GM13977 (cell line): ENCODE measurements around the gene JMJD1C.

Experiments used
- DNase-seq: peaks from one replicate; pipeline ENCODE4 v3.0.0; 2012; ENCODE audit warnings: low spot score
- in situ Hi-C: fragments of 300-500 bp; cut with MboI; formaldehyde crosslinking; loops from one replicate; pipeline ENCODE4 v1.12.0; 2022; ENCODE audit warnings: low sequenced_read_pairs, low pct_unique_long_range_greater_than_20kb, mixed read lengths, inconsistent platforms; ENCODE audit not compliant: unreplicated experiment
- TF ChIP-seq, protein P1 (sequence below): IDR thresholded peaks from 2 replicates; pipeline ENCODE4 v1.5.1; 2012; ENCODE audit warnings: mild to moderate bottlenecking, control low read depth; ENCODE audit not compliant: insufficient read depth; ENCODE audit errors: extremely low read depth, missing control alignments

Gene JMJD1C

DNA sequence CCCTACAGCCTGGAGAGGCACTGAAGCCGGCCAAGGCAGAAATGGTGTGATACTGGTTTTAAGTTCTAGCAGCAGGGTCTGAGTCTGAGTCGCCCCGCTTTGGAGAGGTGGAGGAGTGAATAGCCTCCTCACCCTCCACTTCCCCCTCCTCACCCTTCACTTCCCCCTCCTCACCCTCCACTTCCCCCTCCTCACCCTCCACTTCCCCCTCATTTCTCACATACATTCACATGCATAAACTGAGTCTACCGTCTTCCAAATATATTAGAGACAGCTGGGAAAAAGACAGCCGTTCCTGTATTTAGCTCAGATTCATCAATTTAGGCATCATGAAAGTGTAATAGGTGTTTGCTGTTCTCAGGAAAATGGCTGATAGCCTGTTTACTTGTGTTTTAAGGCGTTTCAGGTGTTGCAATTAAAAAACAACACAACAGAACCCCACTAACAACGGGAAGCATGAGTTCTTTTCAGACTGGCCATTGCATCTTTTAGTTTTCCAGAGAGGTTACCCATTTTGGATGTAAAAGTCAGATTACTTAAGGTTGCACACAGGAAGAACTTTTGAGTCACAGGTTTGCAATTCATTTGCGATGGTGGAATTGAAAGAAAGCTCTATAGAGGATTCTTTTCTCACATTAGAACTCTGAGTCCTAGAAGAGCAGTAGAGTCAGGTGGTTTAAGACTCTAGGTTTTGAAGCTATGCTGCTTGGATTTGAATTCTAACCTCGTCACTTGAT lies 331.8 kb downstream of the JMJD1C start:
- DNase-seq: peak; percentile 28
- in situ Hi-C loops: no loop called here
- TF ChIP-seq, protein P1, sequence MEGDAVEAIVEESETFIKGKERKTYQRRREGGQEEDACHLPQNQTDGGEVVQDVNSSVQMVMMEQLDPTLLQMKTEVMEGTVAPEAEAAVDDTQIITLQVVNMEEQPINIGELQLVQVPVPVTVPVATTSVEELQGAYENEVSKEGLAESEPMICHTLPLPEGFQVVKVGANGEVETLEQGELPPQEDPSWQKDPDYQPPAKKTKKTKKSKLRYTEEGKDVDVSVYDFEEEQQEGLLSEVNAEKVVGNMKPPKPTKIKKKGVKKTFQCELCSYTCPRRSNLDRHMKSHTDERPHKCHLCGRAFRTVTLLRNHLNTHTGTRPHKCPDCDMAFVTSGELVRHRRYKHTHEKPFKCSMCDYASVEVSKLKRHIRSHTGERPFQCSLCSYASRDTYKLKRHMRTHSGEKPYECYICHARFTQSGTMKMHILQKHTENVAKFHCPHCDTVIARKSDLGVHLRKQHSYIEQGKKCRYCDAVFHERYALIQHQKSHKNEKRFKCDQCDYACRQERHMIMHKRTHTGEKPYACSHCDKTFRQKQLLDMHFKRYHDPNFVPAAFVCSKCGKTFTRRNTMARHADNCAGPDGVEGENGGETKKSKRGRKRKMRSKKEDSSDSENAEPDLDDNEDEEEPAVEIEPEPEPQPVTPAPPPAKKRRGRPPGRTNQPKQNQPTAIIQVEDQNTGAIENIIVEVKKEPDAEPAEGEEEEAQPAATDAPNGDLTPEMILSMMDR: no peak

DNA sequence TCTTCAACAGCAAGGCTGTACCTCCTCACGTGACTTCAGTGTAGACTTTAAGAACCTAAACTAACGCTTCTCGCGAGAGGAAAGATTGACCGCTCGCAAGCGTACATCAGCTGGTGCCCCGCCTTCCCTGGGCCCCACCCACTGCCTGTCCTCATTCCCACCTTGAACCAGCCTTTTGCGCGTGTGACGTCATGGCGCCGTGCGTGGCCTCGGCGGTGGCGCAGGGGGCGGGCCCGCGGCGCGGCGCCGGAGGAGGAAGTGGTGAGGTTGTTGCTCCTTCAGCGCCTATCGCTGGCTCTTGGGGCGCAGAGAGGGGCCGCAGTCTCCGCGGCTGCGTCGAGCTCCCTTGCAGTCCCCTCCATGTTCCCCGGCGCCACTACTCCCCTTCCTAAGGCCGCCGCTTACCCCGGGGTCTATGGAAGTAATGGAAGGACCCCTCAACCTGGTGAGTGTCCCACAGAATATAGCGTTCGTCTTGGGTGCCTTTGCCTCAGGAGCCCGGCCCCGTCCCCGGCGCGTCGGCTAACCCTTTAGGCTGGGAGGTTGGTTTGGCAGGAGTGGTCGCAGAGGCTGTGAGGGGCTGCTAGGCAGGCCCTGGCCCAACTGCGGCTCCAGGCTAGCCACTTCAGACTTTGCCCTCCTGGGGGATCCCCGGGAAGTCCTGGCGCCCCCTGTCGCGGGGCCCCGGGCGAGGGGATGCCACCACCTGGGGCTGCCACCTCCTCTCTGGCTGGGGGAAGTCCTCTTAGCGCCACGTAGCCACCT lies 332.5 kb downstream of the JMJD1C start, which contains the start of gene NRBF2:
TSS of gene NRBF2 (plus strand) at position 273 of the 765 bp plus-strand sequence. CDS start at position 416, 143 bp downstream.
- peak; percentile 93 for DNase-seq
- TF ChIP-seq, protein P1: peak; percentile 37
- in situ Hi-C loops: no loop called here

DNA sequence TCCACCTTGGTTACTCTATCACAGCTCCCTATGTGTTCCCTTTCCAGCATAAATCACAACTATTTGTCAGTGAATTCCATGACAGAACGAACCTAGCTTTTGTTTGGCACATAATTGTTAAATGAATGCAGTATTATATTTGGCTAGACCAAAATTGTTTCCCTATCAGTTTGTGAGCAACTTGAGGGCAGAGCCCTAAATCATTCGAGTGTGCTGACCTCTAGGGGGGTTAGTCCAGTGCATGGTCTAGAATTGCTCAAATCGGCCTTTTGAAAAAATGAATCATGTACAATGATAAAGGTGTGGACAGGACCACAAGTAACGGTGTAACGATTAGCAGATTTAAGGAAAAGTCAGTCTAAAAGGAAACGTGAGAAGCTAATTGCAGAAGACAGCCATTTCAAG lies 333.1 kb downstream of the JMJD1C start:
- in situ Hi-C loops: no loop called here
- DNase-seq: no peak
- TF ChIP-seq, protein P1: no peak

DNA sequence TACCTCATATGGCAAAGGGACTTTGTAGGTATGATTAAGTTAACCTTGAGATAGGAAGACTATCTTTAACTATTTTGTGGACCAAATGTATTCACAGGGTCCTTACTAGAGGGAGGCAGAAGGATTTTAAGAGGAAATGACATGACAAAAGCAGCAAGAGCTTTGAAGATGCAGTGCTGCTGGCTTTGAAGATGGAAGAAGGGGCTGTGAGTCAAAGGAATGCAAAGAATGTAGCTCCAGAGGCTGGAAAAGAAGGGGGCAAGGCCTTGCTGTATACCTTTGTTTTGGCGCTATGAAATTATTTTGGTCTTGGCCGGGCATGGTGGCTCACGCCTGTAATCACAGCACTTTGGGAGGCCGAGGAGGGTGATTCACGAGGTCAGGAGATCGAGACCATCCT lies 335.9 kb downstream of the JMJD1C start:
- TF ChIP-seq, protein P1: no peak
- in situ Hi-C loops: no loop called here
- no peak for DNase-seq

DNA sequence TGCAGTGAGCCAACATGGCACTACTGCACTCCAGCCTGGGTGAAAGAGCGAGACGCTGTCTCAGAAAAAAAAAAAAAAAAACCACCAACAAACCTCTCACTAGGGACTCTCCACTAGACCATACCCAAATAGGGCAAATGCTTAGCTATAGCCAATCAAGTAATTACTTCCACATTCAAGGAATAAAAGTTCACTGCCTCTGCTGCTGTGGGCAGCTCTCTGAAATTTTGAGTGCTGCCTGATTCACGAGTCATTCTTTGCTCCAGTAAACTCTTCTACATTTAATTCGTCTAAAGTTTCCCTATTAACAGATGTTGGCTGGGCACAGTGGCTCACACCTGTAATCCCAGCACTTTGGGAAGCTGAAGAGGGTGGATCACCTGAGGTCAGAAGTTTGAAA lies 337.3 kb downstream of the JMJD1C start:
- DNase-seq: no peak
- TF ChIP-seq, protein P1: no peak
- in situ Hi-C loops: no loop called here

DNA sequence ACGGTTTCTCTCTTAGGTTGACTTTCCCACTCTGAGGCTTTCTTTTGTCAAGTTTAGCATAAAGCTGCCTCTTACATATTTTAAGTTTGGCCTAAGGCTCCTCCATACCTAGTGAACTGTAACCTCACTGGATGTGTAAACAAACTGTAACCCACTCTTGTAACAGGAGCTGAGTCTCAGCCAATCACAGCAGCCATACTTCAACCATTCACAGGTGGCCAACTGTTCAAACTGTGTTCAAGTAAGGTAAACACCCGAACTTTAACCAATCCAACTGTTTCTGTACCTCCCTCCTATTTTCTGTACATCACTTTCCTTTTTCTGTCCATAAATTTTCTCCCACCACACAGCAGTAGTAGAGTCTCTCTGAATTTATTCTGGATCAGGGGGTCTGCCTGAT lies 340.3 kb downstream of the JMJD1C start:
- TF ChIP-seq, protein P1: no peak
- no peak for DNase-seq
- in situ Hi-C loops: no loop called here
